Putamen (tissue), 1 donor: Measurements from ENCODE around the gene CDX2.
"Not testable (repeated sequence)": the region's sequence is repeated elsewhere in the genome, so short reads cannot be mapped to it uniquely, and the experiment has no call there.

Experiments used
- DNase-seq: peaks from one replicate; pipeline ENCODE4 v3.0.0-alpha.2; 2016; ENCODE audit warnings: low spot score

Gene CDX2

GRCh38 chr13:27969082-27969865, at the start of gene CDX2:
Gene CDX2 (minus strand): TSS chr13:27969315. CDS start chr13:27969006, 309 bp downstream.
- DNase-seq: no peak

- DNase-seq: no peak
Observed at GRCh38 chr13:28014301-28014700, 45.2 kb upstream of the CDX2 start.

GRCh38 chr13:28013482-28013881, 44.4 kb upstream of the CDX2 start:
- DNase-seq: no peak

GRCh38 chr13:28012896-28013295, 43.8 kb upstream of the CDX2 start:
- DNase-seq: no peak

- no peak for DNase-seq
Observed at GRCh38 chr13:28012383-28012782, 43.3 kb upstream of the CDX2 start.

GRCh38 chr13:28010046-28010445, 40.9 kb upstream of the CDX2 start:
- no peak for DNase-seq

GRCh38 chr13:28005016-28005415, 35.9 kb upstream of the CDX2 start:
- not testable (repeated sequence) for DNase-seq

- DNase-seq: no peak
Observed at GRCh38 chr13:28002886-28003698, 34.0 kb upstream of the CDX2 start.

GRCh38 chr13:28001837-28002473, 32.8 kb upstream of the CDX2 start:
- no peak for DNase-seq

- DNase-seq: no peak
Observed at GRCh38 chr13:28001049-28001448, 31.9 kb upstream of the CDX2 start.

GRCh38 chr13:28000567-28000966, 31.5 kb upstream of the CDX2 start:
- no peak for DNase-seq

- DNase-seq: no peak
Observed at GRCh38 chr13:27997904-27998522, 28.9 kb upstream of the CDX2 start.

- DNase-seq: no peak
Observed at GRCh38 chr13:27991881-27992280, 22.8 kb upstream of the CDX2 start.

GRCh38 chr13:27988520-27988919, 19.4 kb upstream of the CDX2 start, which contains the start of gene URAD:
Gene URAD (minus strand): TSS chr13:27988693. CDS start chr13:27988637, 56 bp downstream.
- DNase-seq: no peak

GRCh38 chr13:27985600-27985999, 16.5 kb upstream of the CDX2 start:
- DNase-seq: no peak

GRCh38 chr13:27982361-27982760, 13.2 kb upstream of the CDX2 start:
- DNase-seq: no peak

- DNase-seq: no peak
Observed at GRCh38 chr13:27981006-27981708, 12.0 kb upstream of the CDX2 start.

- no peak for DNase-seq
Observed at GRCh38 chr13:27980280-27980998, 11.3 kb upstream of the CDX2 start.

- no peak for DNase-seq
Observed at GRCh38 chr13:27979765-27980279, 10.7 kb upstream of the CDX2 start.

- no peak for DNase-seq
Observed at GRCh38 chr13:27979001-27979643, 10.0 kb upstream of the CDX2 start.
